ENCODE measurements around the gene ELMO3.

DNA sequence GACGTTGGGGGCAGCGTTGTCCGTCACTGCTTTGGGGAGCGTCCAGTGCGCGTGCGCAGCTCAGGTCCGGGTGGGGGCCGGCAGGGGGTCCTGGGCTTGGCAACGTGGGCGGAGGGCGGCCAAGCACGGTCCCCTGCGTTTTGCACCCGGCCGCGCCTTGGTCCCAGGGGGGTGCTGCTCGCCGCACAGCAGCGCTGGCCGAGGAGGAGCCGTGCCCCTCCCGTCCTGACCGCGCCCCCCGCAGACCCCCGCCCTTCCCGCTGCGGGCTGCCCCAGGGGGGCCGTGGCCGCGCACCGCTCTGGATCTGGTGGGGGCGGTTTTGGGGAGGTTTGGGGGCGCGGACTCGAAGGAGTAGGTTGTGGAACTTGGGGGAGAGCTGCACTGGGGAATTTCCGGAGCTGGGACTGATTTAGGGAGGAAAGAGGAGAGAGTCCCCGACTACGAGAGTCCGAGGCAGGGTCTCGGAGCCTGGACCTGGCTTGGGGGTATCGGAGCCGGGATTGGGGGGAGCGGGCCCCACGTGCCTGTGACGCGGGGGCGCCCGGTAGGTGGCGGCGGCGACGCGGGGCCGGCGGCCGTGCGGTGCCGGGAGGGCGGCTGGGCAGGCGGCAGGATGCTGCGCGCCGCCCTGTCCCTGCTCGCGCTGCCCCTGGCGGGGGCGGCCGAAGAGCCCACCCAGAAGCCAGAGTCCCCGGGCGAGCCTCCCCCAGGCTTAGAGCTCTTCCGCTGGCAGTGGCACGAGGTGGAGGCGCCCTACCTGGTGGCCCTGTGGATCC, 49.7 kb downstream of the ELMO3 start, which contains the start of gene SLC9A5:
- TF ChIP-seq, protein P1, sequence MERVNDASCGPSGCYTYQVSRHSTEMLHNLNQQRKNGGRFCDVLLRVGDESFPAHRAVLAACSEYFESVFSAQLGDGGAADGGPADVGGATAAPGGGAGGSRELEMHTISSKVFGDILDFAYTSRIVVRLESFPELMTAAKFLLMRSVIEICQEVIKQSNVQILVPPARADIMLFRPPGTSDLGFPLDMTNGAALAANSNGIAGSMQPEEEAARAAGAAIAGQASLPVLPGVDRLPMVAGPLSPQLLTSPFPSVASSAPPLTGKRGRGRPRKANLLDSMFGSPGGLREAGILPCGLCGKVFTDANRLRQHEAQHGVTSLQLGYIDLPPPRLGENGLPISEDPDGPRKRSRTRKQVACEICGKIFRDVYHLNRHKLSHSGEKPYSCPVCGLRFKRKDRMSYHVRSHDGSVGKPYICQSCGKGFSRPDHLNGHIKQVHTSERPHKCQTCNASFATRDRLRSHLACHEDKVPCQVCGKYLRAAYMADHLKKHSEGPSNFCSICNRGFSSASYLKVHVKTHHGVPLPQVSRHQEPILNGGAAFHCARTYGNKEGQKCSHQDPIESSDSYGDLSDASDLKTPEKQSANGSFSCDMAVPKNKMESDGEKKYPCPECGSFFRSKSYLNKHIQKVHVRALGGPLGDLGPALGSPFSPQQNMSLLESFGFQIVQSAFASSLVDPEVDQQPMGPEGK (CRISPR knock-in tag; IDR thresholded peaks at IDR 0.05; ENCODE audit: borderline replicate concordance): no peak
- TF ChIP-seq BACH2 (CRISPR knock-in tag; IDR thresholded peaks at IDR 0.05; ENCODE audit: borderline replicate concordance): no peak
- TF ChIP-seq CSDC2 (CRISPR knock-in tag; IDR thresholded peaks at IDR 0.05): no peak
- no peak for TF ChIP-seq CREB5 (CRISPR knock-in tag; IDR thresholded peaks at IDR 0.05; ENCODE audit: low read depth)
- no peak for TF ChIP-seq PPARA (CRISPR knock-in tag; IDR thresholded peaks at IDR 0.05; ENCODE audit: borderline replicate concordance)
- no peak for TF ChIP-seq ZFP3 (CRISPR knock-in tag; IDR thresholded peaks at IDR 0.05)

All from SK-N-SH treated with all-trans-retinoic acid at 6 μM for 48 hours (cell line).